ENCODE results near the gene TRIM67.

DNA sequence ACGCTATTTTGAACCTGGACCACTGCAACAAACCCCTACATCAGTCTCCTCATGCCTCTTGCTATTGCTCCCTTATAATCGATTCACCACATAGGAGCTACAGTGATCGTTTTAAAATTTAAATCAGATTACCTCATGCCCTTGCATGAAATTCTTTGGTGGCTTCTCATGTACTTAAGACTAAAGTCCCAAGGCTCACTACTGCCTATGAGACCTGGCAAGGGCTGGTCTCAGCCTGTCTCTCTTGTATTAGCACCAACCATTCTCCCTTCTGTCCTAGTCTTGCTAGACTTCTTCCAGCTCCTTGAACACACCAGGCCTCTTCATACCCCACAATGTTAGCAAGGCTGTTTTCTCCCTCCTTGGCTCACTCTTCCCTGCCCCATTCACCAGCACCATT is 72.6 kb downstream of the TRIM67 start:
- TF ChIP-seq, protein P1, sequence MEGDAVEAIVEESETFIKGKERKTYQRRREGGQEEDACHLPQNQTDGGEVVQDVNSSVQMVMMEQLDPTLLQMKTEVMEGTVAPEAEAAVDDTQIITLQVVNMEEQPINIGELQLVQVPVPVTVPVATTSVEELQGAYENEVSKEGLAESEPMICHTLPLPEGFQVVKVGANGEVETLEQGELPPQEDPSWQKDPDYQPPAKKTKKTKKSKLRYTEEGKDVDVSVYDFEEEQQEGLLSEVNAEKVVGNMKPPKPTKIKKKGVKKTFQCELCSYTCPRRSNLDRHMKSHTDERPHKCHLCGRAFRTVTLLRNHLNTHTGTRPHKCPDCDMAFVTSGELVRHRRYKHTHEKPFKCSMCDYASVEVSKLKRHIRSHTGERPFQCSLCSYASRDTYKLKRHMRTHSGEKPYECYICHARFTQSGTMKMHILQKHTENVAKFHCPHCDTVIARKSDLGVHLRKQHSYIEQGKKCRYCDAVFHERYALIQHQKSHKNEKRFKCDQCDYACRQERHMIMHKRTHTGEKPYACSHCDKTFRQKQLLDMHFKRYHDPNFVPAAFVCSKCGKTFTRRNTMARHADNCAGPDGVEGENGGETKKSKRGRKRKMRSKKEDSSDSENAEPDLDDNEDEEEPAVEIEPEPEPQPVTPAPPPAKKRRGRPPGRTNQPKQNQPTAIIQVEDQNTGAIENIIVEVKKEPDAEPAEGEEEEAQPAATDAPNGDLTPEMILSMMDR (IDR thresholded peaks at IDR 0.05; ENCODE audit: insufficient read depth, low read length, poor library complexity, severe bottlenecking), result no peak
- no peak for TF ChIP-seq EZH2phosphoT487 (conservative IDR thresholded peaks at IDR 0.05; ENCODE audit: low read length)
